Fibroblast of skin of scalp (primary cell): ENCODE data around the gene GAS2L1.

ENCODE experiments used
- DNase-seq: peaks from one replicate; pipeline ENCODE4 v3.0.0-alpha.2; 2013

GAS2L1 gene

DNA sequence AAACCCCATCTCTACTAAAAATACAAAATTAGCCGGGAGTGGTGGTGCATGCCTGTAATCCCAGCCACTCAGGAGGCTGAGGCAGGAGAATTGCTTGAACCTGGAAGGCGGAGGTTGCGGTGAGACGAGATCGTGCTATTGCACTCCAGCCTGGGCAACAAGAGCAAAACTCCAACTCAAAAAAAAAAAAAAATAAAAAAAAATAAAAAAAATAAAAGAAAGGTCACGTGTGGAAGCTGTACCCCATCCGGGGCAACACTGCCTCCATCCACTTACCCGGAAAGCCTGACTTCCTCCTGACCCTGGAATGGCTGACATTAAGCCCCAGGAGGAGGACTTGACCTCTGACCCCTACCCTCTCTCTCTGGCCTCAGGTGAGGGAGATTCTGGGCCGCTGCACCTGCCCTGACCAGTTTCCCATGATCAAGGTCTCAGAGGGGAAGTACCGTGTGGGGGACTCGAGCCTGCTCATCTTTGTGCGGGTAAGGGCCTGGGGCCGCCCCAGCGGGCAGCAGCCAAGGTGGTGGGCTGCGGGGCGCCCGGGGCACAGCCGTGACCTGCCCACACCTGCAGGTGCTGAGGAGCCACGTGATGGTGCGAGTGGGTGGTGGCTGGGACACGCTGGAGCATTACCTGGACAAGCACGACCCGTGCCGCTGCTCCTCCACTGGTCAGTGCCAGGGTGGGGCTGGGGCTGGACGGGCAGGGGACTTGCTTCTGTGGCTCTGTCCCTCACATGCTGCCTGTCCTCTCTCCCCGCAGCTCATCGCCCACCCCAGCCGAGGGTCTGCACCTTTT lies 3.8 kb downstream of the GAS2L1 start:
- no peak for DNase-seq

GRCh38 chr22:29310863-29311339 lies 4.5 kb downstream of the GAS2L1 start:
- peak; percentile 97 for DNase-seq

- no peak for DNase-seq
These were observed 5.2 kb downstream of the GAS2L1 start for GRCh38 chr22:29311464-29312217.

- no peak for DNase-seq
These were observed 6.0 kb downstream of the GAS2L1 start for GRCh38 chr22:29312218-29313125.

DNA sequence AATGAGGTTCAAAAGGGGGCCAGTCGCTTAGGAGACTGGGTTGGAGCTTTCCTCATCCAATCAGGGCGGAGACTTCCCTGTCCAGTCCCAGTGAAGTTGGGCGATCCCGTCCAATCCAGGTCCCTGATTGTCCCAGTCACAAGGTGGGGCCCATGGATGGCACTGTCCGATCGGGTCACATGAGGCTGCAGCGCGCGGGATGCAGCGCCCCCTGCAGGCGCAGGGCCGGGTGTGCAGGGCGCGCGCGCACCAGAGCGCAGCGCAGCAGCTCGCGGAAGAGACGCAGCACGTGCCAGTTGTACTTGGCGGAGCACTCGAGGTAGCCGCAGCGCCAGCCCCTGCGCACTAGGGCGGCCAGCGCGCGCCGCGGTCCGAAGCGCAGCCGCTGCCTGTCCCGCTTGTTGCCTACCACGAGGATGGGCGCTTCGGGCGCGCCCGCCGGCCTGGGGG lies 6.7 kb downstream of the GAS2L1 start:
- DNase-seq: peak; percentile 38

GRCh38 chr22:29313576-29314466 lies 7.4 kb downstream of the GAS2L1 start:
- DNase-seq: no peak

DNA sequence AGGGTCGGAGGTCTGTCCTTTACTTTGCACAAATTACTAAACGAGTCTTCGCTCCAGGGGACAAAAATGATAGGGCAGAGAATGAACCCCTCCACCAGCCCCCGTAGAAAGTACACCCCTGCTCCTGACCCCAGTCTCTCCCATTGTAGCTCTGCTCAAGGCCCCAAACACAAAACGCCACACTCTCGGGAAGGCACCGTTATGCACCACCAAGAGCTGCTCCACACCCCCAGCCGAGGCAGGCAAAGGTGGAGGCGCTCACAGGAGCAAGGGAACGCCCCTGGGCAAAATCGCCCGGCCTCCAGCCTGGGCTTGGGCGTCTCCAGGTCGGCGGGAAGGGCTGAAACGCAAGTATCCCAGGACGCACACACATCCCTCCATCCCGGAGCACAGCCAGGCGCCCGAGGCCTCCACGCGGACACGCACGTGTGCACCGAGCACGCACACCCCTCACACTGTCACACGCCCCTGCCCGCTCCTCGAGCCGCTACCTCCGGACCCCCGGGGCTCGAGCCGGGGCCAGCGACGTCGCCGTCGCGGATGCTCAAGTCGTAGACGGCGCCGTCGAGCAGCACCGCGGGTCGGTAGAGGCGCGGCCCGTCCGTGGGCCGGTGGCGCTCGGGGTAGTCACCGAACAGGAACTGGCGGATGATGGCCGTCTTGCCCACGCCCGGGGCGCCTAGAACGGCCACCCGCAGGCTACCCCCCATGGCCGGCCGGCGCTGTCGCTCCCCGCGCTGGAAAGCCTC lies 8.3 kb downstream of the GAS2L1 start:
- DNase-seq: no peak

DNA sequence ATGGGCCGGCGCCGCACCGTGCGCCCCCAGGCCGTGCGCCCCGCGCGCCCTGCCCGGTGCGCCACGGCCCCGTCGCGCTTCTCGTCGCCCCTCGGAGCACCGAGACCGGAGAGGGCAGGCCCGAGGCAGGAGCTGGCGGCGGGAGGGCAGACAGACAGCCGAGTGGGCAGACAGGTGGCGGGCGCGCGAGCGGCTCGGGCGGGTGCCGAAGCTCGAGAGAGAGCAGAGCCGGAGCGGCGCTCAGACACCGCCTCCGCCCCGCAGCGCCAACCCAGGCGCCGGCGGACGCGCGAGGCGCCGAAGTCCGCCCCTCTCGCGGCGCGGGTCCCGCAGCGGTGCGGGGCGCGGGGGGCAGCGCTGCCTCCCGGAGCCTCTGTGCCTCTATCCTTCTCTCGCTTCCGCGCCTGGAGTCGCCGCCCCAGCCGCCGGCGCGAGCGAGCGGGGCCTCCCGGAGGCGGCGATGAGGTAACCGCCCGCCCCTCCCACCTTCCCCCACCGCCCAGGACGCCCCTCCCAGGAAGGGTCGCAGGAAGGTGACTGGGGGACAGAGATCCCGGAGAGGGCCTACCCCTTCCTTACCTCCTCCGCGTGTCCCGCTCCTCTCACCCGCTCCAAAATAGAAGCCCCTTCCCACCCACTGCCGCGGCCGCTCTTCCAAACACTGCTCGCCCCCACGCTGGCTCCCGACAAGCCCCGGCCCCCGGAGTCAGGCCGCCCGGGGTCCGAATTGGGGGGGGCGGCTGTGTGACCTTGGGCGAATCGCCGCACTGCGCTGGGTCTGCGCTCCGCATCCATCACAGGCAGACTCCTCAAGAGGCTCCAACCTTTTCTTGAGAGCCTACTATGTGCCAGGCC lies 9.1 kb downstream of the GAS2L1 start, which contains the start of gene RASL10A:
Gene RASL10A (minus strand): TSS at position 412 of the 855 bp plus-strand sequence. CDS start 451 bp downstream, outside the sequence.
- DNase-seq: no peak

- DNase-seq: no peak
These were observed 9.8 kb downstream of the GAS2L1 start for GRCh38 chr22:29316141-29316828.

DNA sequence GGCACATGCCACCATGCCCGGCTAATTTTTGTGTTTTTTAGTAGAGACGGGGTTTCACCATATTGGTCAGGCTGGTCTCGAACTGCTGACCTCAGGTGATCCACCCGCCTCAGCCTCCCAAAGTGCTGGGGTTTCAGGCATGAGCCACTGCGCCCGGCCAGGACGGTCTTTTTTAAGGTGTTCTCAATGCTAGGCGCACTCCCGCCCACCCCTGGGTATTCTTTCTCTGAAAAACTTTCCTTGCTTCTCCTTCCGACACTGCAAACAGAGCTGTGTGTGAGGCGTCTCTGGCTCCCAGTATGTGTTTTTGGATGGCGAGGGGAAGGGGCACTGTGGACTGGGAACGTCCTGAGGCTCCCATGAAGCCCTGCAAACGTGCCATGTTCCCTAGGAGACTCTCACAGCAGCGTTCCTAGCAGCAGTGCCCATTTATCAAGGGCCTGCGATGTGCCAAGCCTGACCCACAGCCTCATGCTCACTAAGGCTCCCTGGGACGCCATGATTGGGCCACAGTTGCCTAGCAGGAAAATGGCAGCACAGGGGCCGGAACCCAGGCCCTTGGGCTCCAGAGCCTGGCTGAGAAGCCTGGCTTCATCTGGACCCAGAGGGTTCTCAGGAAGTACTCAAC lies 11.5 kb downstream of the GAS2L1 start:
- DNase-seq: no peak

GRCh38 chr22:29319072-29319471 lies 12.6 kb downstream of the GAS2L1 start:
- no peak for DNase-seq

GRCh38 chr22:29320546-29320945 lies 14.1 kb downstream of the GAS2L1 start:
- DNase-seq: peak; percentile 29

DNA sequence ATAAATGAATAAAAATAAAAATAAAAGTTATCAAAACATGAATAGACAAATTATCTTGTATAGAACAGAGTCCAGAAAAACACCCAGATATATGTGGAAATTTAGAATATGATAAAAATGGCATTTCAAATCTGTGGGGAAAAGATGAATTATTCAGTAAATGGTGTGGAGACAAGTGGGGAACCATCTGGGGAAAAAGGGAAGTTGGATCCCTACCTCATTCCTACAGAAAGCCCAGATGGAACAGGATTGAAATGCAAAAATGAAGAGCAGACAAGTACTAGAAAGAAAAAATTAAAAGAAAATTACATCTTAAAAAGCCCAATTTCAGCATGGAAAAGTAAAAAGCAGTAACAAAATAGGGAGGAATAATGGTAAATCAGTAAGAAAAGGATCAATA lies 17.2 kb downstream of the GAS2L1 start:
- no peak for DNase-seq

- no peak for DNase-seq
These were observed 18.9 kb downstream of the GAS2L1 start for GRCh38 chr22:29325356-29325755.

- no peak for DNase-seq
These were observed 19.4 kb downstream of the GAS2L1 start for GRCh38 chr22:29325785-29326315.

- no peak for DNase-seq
These were observed 20.0 kb downstream of the GAS2L1 start for GRCh38 chr22:29326481-29326880.

GRCh38 chr22:29327089-29327764 lies 20.8 kb downstream of the GAS2L1 start:
- no peak for DNase-seq

DNA sequence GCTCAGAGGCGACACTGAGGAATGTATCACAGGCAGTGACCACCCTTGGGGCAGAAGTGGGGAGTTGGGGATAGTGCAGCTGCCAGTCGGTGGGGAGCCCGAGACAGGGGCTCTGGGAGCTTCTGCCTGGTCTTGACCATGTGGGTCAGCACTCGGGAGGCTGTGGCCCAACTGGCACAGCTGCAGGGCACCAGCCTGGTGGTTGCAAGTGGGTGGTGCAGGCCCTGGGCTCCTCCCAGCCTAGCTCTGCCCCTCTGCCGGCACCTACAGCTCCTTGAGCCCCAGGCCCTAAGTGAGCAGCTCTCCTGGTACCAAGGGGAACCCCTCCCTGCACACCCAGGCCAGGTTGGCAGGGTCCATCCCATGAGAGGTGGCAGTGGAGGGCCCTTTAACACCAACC lies 21.6 kb downstream of the GAS2L1 start:
- DNase-seq: no peak
